ENCODE data around the gene TMEM263. TPM values are rescaled to one million over a fixed set of nuclear protein-coding genes. Genes with fewer than 3 reads are reported as not detected.

TMEM263 gene
- total and polyA plus RNA-seq, 2 of the 13 experiments (the other 11 are each of a cell fraction or from before 2014, with no cell fraction given) = 25.9 to 58.6 TPM

DNA sequence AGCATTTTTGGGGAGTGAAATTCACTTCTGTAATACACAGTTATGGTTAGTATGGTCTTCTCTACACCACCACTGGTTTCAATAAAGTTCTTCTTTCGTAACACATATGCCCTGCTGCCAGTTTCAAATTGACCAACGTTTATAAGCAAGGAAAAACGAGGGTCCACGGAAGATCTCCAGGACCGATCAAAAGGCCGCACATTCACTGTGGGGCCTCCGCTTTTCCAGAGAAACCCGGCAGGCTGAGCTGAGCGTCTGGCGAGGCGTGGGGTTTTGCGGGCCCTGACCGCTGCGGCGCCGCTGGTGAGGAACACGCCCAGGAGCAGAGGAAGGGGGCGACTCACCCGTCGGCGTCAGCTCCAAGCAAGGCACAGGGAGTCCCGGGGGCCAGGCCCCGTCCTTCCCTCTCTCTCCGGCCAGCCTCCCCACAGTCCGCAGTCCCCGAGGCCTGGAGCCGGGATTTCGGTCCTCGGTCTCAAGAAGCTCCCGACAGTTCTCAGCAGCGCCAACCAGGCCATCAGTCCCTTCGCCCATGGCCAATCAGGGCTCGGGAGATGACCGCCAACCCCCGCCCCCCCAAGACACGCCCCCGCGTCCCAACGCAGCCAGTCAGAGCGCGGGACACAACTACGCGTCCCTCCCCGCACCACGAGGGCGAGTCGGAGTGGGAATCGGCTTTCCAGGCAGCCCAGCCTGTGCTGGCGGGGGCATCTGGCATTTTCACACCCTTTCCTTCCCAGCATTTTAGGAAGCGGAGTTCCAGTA, 31.1 kb downstream of the TMEM263 start, which contains the start of gene MTERF2 (continued):
- TF ChIP-seq HNF1B (CRISPR knock-in tag; IDR thresholded peaks at IDR 0.05) (peak; percentile 48), KLF6 (CRISPR knock-in tag; IDR thresholded peaks at IDR 0.05) (no peak), BRD4 (CRISPR knock-in tag; IDR thresholded peaks at IDR 0.05) (peak; percentile 68; the same call in 1 of the 2 replicates), HNF1A (IDR thresholded peaks at IDR 0.05; ENCODE audit: low read depth) (no peak), HNF1A (CRISPR knock-in tag; IDR thresholded peaks at IDR 0.05; ENCODE audit: borderline replicate concordance) (peak; percentile 49; the same call in 1 of the 2 replicates), YY1 (IDR thresholded peaks at IDR 0.05; ENCODE audit: insufficient read depth, insufficient replicate concordance, low read depth, low read length) (peak; percentile 34), ZNF317 (CRISPR knock-in tag; IDR thresholded peaks at IDR 0.05) (peak; percentile 61), ZNF337 (CRISPR knock-in tag; IDR thresholded peaks at IDR 0.05; ENCODE audit: borderline replicate concordance, low read depth) (no peak), KMT2B (CRISPR knock-in tag; IDR thresholded peaks at IDR 0.05) (peak; percentile 88), ZBTB46 (CRISPR knock-in tag; IDR thresholded peaks at IDR 0.05; ENCODE audit: borderline replicate concordance) (no peak), ZNF747 (CRISPR knock-in tag; IDR thresholded peaks at IDR 0.05; ENCODE audit: borderline replicate concordance) (0 out of 2 replicates have a peak, but pooled peaks have one; percentile 21), ZNF501 (CRISPR knock-in tag; IDR thresholded peaks at IDR 0.05) (peak; percentile 28; the same call in 1 of the 2 replicates), ZBTB3 (CRISPR knock-in tag; IDR thresholded peaks at IDR 0.05; ENCODE audit: borderline replicate concordance, low read depth) (no peak), YEATS4 (CRISPR knock-in tag; IDR thresholded peaks at IDR 0.05; ENCODE audit: borderline replicate concordance) (peak; percentile 74; the same call in 1 of the 2 replicates), BRCA1 (CRISPR knock-in tag; IDR thresholded peaks at IDR 0.05) (peak; percentile 59; the same call in 1 of the 2 replicates), MEIS1 (CRISPR knock-in tag; IDR thresholded peaks at IDR 0.05; ENCODE audit: borderline replicate concordance) (peak; percentile 62; the same call in 1 of the 2 replicates), NFKB2 (CRISPR knock-in tag; IDR thresholded peaks at IDR 0.05; ENCODE audit: borderline replicate concordance) (peak; percentile 91; the same call in 1 of the 2 replicates), TEAD3 (CRISPR knock-in tag; optimal IDR thresholded peaks at IDR 0.05; ENCODE audit: borderline replicate concordance) (peak; percentile 46), ZNF777 (CRISPR knock-in tag; IDR thresholded peaks at IDR 0.05) (peak; percentile 36; the same call in 1 of the 2 replicates)
- TF ChIP-seq, protein P1, sequence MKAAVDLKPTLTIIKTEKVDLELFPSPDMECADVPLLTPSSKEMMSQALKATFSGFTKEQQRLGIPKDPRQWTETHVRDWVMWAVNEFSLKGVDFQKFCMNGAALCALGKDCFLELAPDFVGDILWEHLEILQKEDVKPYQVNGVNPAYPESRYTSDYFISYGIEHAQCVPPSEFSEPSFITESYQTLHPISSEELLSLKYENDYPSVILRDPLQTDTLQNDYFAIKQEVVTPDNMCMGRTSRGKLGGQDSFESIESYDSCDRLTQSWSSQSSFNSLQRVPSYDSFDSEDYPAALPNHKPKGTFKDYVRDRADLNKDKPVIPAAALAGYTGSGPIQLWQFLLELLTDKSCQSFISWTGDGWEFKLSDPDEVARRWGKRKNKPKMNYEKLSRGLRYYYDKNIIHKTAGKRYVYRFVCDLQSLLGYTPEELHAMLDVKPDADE (CRISPR knock-in tag; IDR thresholded peaks at IDR 0.05) = peak; percentile 57; the same call in 1 of the 2 replicates
